HUES64 (cell line): ENCODE measurements around the gene WNT1.
A peak's percentile ranks its signal among the peaks of the same experiment; 100 is the strongest.

Source experiments
- H3K27ac ChIP-seq: 2 replicates; pipeline ENCODE4 v1.7.0; 2013; ENCODE audit warnings: low read depth, low read length, inconsistent platforms
- H3K27me3 ChIP-seq: 2 replicates; pipeline ENCODE4 v1.6.1; 2013; ENCODE audit warnings: mild to moderate bottlenecking, low read length; ENCODE audit not compliant: insufficient read depth
- H3K36me3 ChIP-seq: 2 replicates; pipeline ENCODE4 v1.6.1; 2013; ENCODE audit warnings: mild to moderate bottlenecking, low read length; ENCODE audit not compliant: insufficient read depth
- H3K4me1 ChIP-seq: 2 replicates; pipeline ENCODE4 v1.6.1; 2013; ENCODE audit warnings: mild to moderate bottlenecking, low read length, moderate library complexity; ENCODE audit not compliant: insufficient read depth
- H3K4me3 ChIP-seq: 2 replicates; pipeline ENCODE4 v1.5.1; 2013; ENCODE audit warnings: mild to moderate bottlenecking, low read length, moderate library complexity
- H3K9ac ChIP-seq: 2 replicates; pipeline ENCODE4 v1.6.1; 2013; ENCODE audit warnings: mild to moderate bottlenecking, low read depth, low read length
- H3K9me3 ChIP-seq: 2 replicates; pipeline ENCODE4 v1.6.1; 2013; ENCODE audit warnings: low read depth, low read length; ENCODE audit not compliant: insufficient read depth
- WGBS: fragments of 150-250, 120-280 bp; methylation state at CpG from one replicate; pipeline ENCODE4 v1.1.7; 2013; ENCODE audit warnings: missing lambda C conversion rate; 5-methylcytosine and 5-hydroxymethylcytosine counted together

The WNT1 gene

DNA sequence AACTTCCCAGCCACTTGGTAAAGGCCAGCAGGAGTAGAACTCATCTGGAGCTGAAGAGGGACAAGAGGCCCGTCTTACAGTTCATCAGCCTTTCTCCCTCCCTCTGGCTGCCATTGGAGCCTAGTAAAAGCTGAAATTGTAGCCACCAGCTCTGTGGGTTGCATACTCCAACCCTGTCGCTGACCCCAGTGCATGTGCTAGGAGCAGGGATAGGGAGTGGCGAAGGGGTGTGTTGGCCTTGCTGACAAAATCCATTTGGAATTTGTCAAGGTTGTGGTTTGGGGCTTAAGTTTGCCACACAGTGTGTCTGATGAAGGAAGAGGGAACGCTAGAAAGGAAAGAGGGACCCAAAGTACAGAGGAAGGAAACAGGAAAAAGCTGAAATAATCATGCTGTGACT is 16.8 kb upstream of the WNT1 start:
- WGBS, result 51% methylated on average over 4 of the region's 4 CpGs
- no peak overlapping the region for H3K4me3 ChIP-seq

GRCh38 chr12:48961801-48962200 is 16.3 kb upstream of the WNT1 start:
- 0 out of 2 replicates have a peak, but pooled peaks cover 5% of the 10 kb centered on the region for H3K27me3 ChIP-seq
- H3K4me3 ChIP-seq, result no peak overlapping the region
- H3K36me3 ChIP-seq, result no peaks in the 10 kb centered on the region
- H3K9ac ChIP-seq, result no peak overlapping the region
- peaks cover 19% of the 10 kb centered on the region for H3K4me1 ChIP-seq
- no peaks in the 10 kb centered on the region for H3K9me3 ChIP-seq
- H3K27ac ChIP-seq, result no peak overlapping the region

More for the DNA sequence above, 16.8 kb upstream of the WNT1 start:
- H3K36me3 ChIP-seq, result no peaks in the 10 kb centered on the region
- 0 out of 2 replicates have a peak, but pooled peaks cover under 1% of the 10 kb centered on the region for H3K27me3 ChIP-seq
- H3K27ac ChIP-seq, result no peak overlapping the region
- H3K9me3 ChIP-seq, result no peaks in the 10 kb centered on the region
- H3K9ac ChIP-seq, result no peak overlapping the region
- H3K4me1 ChIP-seq, result peaks cover 19% of the 10 kb centered on the region

GRCh38 chr12:48965298-48965838 is 12.8 kb upstream of the WNT1 start:
- Histone ChIP-seq H3K9ac (no peak overlapping the region), H3K27me3 (peaks cover 34% of the 10 kb centered on the region), H3K36me3 (no peaks in the 10 kb centered on the region), H3K4me3 (no peak overlapping the region), H3K27ac (peak overlapping the region; percentile 50; the same call in 1 of the 2 replicates), H3K4me1 (peaks cover 41% of the 10 kb centered on the region), H3K9me3 (no peaks in the 10 kb centered on the region)

GRCh38 chr12:48966177-48966895 is 11.8 kb upstream of the WNT1 start:
- 84% methylated on average over 20 of the region's 20 CpGs for WGBS
- Histone ChIP-seq H3K9me3 (no peaks in the 10 kb centered on the region), H3K36me3 (no peaks in the 10 kb centered on the region), H3K4me3 (no peak overlapping the region), H3K27me3 (peaks cover 44% of the 10 kb centered on the region), H3K9ac (no peak overlapping the region), H3K27ac (no peak overlapping the region), H3K4me1 (peaks cover 50% of the 10 kb centered on the region)

DNA sequence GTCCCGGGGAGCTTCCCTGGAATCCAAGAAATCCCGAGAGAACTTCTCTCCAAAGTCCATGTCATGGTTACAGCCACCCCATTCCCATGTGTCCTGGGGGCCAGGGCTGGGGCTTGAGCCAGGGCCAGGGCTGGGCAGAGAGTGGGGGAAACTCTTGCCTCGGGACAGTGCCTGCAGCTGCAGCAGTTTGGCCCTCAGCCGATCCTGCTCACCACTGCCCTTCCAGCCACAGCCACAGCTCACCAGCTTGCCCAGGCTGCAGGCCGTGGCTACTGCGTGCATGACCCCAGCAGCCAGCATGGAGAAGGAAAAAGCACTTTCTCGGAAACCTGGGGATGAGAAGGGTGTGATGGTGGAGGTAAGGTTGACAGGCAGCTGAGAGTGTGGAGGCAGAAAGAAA is 10.1 kb upstream of the WNT1 start:
- no peaks in the 10 kb centered on the region for H3K36me3 ChIP-seq
- no peak overlapping the region for H3K4me3 ChIP-seq
- WGBS, result 37% methylated on average over 7 of the region's 7 CpGs
- peaks cover 60% of the 10 kb centered on the region for H3K27me3 ChIP-seq
- no peaks in the 10 kb centered on the region for H3K9me3 ChIP-seq
- H3K27ac ChIP-seq, result 0 out of 2 replicates have a peak overlapping the region, but pooled peaks have one; percentile 4
- H3K9ac ChIP-seq, result no peak overlapping the region
- peaks cover 50% of the 10 kb centered on the region for H3K4me1 ChIP-seq

DNA sequence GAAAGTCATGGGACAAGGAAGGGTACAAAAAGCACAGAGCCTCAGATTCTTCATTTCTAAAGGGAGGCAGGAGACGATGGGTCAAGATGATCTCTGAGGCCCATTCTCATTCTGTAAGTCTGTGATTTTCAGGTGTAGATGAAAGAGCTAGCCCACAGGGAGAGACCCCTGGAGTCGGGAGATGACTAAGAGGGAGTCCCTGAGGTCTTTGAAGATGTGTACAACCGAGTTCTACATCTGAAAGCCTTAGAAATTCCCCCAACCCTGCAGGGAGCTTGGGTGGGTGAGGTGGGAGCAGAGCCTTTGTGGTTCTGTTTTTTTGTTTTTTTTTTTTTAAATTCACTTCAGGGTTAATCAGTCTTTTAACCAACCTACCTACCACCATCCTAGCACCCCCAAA is 9.7 kb upstream of the WNT1 start:
- Histone ChIP-seq H3K36me3 (no peaks in the 10 kb centered on the region), H3K9me3 (no peaks in the 10 kb centered on the region), H3K9ac (no peak overlapping the region), H3K27ac (no peak overlapping the region), H3K4me3 (0 out of 2 replicates have a peak overlapping the region, but pooled peaks have one; percentile 47), H3K4me1 (peaks cover 50% of the 10 kb centered on the region), H3K27me3 (peaks cover 65% of the 10 kb centered on the region)
- WGBS, result 10% methylated on average over 3 of the region's 3 CpGs

DNA sequence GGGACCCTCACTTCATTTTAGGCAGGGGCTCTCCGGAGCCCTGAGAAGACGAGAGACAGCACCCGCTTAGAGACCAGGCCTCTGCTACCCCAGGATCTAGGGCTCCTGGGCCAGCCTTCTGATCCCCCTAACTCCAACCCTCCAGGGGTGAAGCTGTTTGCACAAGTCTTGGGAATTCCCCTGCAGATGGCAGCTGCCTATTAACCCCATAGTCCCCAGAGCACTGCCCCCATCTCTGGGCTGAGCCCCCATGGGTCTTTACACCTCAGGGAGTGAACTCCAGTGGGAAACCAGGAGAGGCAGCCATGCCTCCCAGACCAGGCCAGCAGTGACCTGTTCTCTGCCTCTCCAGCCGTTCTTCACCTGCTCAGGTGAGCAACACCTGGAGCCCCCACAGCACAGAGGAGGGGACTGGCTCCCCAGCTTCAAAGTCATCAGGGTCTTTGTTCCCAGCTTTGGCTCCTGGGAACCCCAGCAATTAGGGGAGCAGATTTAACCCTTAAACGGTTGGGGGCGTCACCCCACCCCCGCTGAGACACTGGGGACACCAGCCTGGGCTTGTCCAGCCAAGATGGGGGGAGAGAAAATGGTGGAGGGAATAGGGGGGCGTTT is 8.9 kb upstream of the WNT1 start:
- no peak overlapping the region for H3K27ac ChIP-seq
- peaks cover 48% of the 10 kb centered on the region for H3K4me1 ChIP-seq
- H3K27me3 ChIP-seq, result peaks cover 73% of the 10 kb centered on the region
- H3K4me3 ChIP-seq, result peak overlapping the region; percentile 47; the same call in 1 of the 2 replicates
- H3K9me3 ChIP-seq, result no peaks in the 10 kb centered on the region
- H3K36me3 ChIP-seq, result no peaks in the 10 kb centered on the region
- H3K9ac ChIP-seq, result no peak overlapping the region
- WGBS, result 25% methylated on average over 8 of the region's 8 CpGs

DNA sequence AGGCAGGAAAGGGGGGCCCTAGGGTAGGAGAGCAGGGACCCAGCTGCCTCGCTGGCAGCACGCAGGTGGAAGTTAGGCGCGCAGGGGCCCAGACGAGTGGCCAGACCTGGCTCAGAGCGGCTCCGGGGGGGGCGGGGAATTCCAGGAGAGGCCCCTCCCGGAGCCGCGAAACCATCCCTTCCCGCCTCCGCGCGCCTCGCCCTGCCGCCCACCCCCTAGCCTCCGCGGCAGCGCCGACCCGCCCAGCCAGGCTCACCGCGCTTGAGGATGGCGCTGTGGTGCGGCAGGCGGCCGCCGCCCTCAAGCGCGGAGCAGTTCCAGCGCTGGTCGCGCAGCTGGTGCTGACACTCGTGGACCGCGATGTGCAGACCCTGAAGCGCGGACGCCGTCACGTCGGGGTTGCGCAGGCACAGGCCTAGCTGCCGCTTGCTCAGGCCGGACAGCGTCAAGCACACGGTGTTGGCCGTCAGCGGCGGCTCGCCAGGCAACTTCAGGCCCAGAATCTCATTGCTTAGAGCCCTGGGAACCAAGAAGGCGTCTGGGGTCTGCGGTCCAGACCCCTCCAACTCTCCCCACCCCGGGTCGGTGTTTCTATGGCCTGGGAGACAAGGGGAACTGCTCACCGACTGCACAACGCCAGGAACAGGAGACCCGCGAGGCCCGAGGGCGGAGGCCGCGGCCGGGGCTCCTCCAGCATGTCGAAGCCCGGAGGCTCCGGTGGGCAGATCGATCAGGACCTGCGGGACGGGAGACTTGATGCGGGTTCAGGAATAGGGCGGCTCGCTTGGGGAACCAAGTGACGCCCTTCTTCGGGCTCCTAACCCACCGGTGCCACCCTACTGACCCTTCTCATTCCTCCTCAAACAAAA is 8.1 kb upstream of the WNT1 start:
- Histone ChIP-seq H3K4me1 (peaks cover 40% of the 10 kb centered on the region), H3K4me3 (peak overlapping the region; percentile 47), H3K27me3 (peaks cover 81% of the 10 kb centered on the region), H3K36me3 (no peaks in the 10 kb centered on the region), H3K9ac (no peak overlapping the region), H3K27ac (no peak overlapping the region), H3K9me3 (no peaks in the 10 kb centered on the region)
- 3% methylated on average over 77 of the region's 77 CpGs for WGBS

DNA sequence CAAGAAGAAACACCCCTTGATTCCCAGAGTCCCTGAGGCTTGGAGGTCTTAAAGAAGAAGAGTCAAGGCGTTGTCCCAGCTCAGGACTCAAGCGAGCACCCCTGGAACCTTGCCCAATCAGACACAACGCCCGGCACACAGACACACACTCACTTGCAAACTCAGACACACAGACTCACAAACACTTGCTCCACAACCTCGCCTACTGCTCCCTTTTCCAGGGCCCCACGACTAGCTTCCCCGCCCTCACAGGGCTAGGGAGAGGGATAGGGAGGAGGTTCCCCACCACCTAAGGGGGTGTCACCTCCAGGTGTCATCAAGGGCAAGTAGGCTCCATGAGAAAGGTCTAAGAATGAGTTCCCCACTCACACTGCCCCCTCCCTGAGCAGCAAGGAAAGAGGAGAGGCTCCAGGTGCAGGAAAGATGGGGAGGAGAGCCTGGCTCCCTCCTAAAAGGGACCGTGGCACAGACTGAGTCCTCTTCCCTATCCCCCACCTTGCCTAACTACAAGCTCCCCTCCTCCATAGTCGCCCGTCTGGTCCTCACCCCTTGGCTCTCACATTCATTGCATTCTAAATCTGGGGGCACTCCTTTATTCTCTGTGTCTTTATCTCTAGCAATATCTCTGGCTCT is 7.3 kb upstream of the WNT1 start:
- Histone ChIP-seq H3K36me3 (no peaks in the 10 kb centered on the region), H3K9me3 (no peaks in the 10 kb centered on the region), H3K27ac (no peak overlapping the region), H3K4me1 (peaks cover 34% of the 10 kb centered on the region), H3K9ac (no peak overlapping the region), H3K4me3 (peak overlapping the region; percentile 47), H3K27me3 (peaks cover 88% of the 10 kb centered on the region)
- WGBS, result 9% methylated on average over 8 of the region's 10 CpGs

DNA sequence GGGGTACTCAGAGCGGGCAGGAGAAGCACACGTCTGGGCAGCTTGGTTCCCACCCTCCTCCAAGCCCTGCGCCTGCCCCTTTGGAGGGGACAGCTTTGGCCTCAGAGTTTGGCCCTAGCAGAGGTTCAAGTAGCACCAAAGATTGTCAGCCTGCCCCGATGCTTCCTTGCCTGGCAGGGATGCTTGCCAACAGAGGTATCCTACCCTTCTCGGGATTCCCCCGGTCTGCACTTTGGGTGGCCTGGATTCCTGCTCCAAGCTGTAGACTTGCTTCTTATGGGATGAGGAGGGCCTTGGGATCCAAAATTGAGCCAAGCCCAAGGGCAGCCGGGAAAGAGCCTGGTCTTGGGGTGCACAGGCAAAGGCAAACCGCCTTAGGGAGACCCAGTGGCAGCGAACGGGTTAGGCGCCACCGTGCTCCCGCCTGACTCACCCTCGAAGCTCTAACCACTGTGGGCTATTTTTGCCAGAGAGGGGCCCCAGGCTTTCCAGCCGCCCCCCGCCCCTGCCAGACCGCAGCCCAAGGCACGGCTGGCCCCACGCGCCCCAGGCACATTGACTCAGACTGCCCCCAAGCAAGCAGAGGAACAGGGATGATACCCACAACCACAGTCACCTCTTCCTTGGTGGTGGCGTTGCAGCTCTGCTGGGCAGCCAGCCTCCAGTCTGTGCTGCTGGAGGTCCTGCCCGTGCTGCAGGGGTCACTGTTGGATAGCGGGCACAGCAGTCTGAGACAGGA is 5.7 kb upstream of the WNT1 start:
- H3K27me3 ChIP-seq, result peaks cover 99% of the 10 kb centered on the region
- WGBS, result 80% methylated on average over 23 of the region's 23 CpGs

More for the DNA sequence above, 5.7 kb upstream of the WNT1 start:
- Histone ChIP-seq H3K27ac (no peak overlapping the region), H3K4me3 (peak overlapping the region; percentile 47; the same call in 1 of the 2 replicates), H3K9ac (no peak overlapping the region), H3K4me1 (peaks cover 31% of the 10 kb centered on the region), H3K9me3 (no peaks in the 10 kb centered on the region), H3K36me3 (no peaks in the 10 kb centered on the region)
